Smooth muscle cell (in vitro differentiated cells): ENCODE results near the gene LRIT1. TPM values are rescaled to one million over a fixed set of nuclear protein-coding genes. Genes with fewer than 3 reads are reported as not detected.
A peak's percentile ranks its signal among the peaks of the same experiment; 100 is the strongest.

ENCODE experiments used
- DNase-seq: peaks from one replicate; lab custom pipeline; 2025; ENCODE audit not compliant: unreplicated experiment; lab: John Stamatoyannopoulos, UW
- H2AFZ ChIP-seq: fragments of 200-600 bp; sonication (generic); 2 replicates; pipeline ENCODE4 v1.6.0; 2016; ENCODE audit warnings: antibody characterized with exemption, low read depth, mild to moderate bottlenecking
- H3F3A ChIP-seq: fragments of 200-600 bp; sonication (generic); 2 replicates; pipeline ENCODE4 v1.6.0; 2017; ENCODE audit warnings: antibody characterized with exemption, low read depth
- H3K27ac ChIP-seq: fragments of 200-600 bp; sonication (generic); 2 replicates; pipeline ENCODE4 v1.5.1; 2016; ENCODE audit warnings: low read depth, mild to moderate bottlenecking
- H3K27me3 ChIP-seq: fragments of 200-600 bp; sonication (generic); 2 replicates; pipeline ENCODE4 v1.6.1; 2016; ENCODE audit warnings: low read depth, mild to moderate bottlenecking
- H3K36me3 ChIP-seq: fragments of 200-600 bp; sonication (generic); 2 replicates; pipeline ENCODE4 v1.5.1; 2016; ENCODE audit warnings: low read depth
- H3K4me1 ChIP-seq: fragments of 200-600 bp; sonication (generic); 2 replicates; pipeline ENCODE4 v1.5.1; 2016; ENCODE audit warnings: low read depth
- H3K4me2 ChIP-seq: fragments of 200-600 bp; sonication (generic); 2 replicates; pipeline ENCODE4 v1.6.0; 2016; ENCODE audit warnings: mild to moderate bottlenecking
- H3K4me3 ChIP-seq: fragments of 200-600 bp; sonication (generic); 2 replicates; pipeline ENCODE4 v1.5.1; 2016; ENCODE audit warnings: mild to moderate bottlenecking
- H3K79me2 ChIP-seq: fragments of 200-600 bp; sonication (generic); 2 replicates; pipeline ENCODE4 v1.6.0; 2016; ENCODE audit warnings: low read depth, mild to moderate bottlenecking
- H3K9ac ChIP-seq: fragments of 200-600 bp; sonication (generic); 2 replicates; pipeline ENCODE4 v1.6.0; 2016; ENCODE audit warnings: low read depth
- H3K9me3 ChIP-seq: fragments of 200-600 bp; sonication (generic); replicated peaks from 2 replicates; pipeline ENCODE4 v1.5.1; 2016; ENCODE audit warnings: low read depth
- H4K20me1 ChIP-seq: fragments of 200-600 bp; sonication (generic); 2 replicates; pipeline ENCODE4 v1.6.0; 2016; ENCODE audit warnings: low read depth
- CTCF ChIP-seq: fragments of 200-600 bp; sonication (generic); IDR thresholded peaks from 2 replicates; pipeline ENCODE4 v1.5.1; 2017; ENCODE audit warnings: borderline replicate concordance, mild to moderate bottlenecking, antibody characterized with exemption; ENCODE audit not compliant: insufficient read depth, poor library complexity, severe bottlenecking
- WGBS: methylation state at CpG from one replicate; pipeline ENCODE4 v1.1.7; 2016; ENCODE audit warnings: low lambda C conversion rate; 5-methylcytosine and 5-hydroxymethylcytosine counted together
- polyA plus RNA-seq: library from polyadenylated mRNA; unstranded; fragments of >200 nt; fragmentation: Nextera tagmentation; extraction: Ambion mirVana; gene quantifications from 2 replicates; pipeline ENCODE4 v1.2.1, GENCODE V29; 2016
- total RNA-seq: library from RNA; depleted of rRNA; stranded (reverse); fragments of >200 nt; gene quantifications from 2 replicates; pipeline ENCODE4 v1.2.3, GENCODE V29; 2014

LRIT1 gene
- total and polyA plus RNA-seq, 2 experiments from 2014 or later: not detected

GRCh38 chr10:84197643-84198042 lies 43.7 kb downstream of the LRIT1 start:
- Histone ChIP-seq H3K9me3 (no peaks in the 10 kb centered on the region), H3K27me3 (peaks cover 50% of the 10 kb centered on the region)

GRCh38 chr10:84196941-84197340 lies 44.4 kb downstream of the LRIT1 start:
- Histone ChIP-seq H3K9me3 (no peaks in the 10 kb centered on the region), H3K9ac (no peak overlapping the region), H3K4me3 (no peak overlapping the region), H3K4me2 (no peak overlapping the region), H2AFZ (no peak overlapping the region), H3F3A (no peaks in the 10 kb centered on the region), H3K79me2 (no peaks in the 10 kb centered on the region), H3K4me1 (no peaks in the 10 kb centered on the region), H3K36me3 (no peaks in the 10 kb centered on the region), H3K27ac (no peak overlapping the region), H3K27me3 (peaks cover 54% of the 10 kb centered on the region), H4K20me1 (no peaks in the 10 kb centered on the region)
- no peak for DNase-seq
- 91% methylated on average over 5 of the region's 5 CpGs for WGBS
- no peak for TF ChIP-seq CTCF

More at GRCh38 chr10:84197643-84198042, 43.7 kb downstream of the LRIT1 start:
- Histone ChIP-seq H3K36me3 (no peaks in the 10 kb centered on the region), H3F3A (no peaks in the 10 kb centered on the region), H4K20me1 (no peaks in the 10 kb centered on the region), H2AFZ (no peak overlapping the region), H3K27ac (no peak overlapping the region), H3K9ac (no peak overlapping the region), H3K4me1 (no peaks in the 10 kb centered on the region), H3K4me3 (no peak overlapping the region), H3K4me2 (no peak overlapping the region), H3K79me2 (no peaks in the 10 kb centered on the region)
- DNase-seq: no peak
- WGBS: 88% methylated on average over 5 of the region's 5 CpGs
- TF ChIP-seq CTCF: no peak

- Histone ChIP-seq H3K36me3 (no peaks in the 10 kb centered on the region), H3F3A (no peaks in the 10 kb centered on the region), H2AFZ (no peak overlapping the region), H3K27me3 (peaks cover 62% of the 10 kb centered on the region), H3K9me3 (no peaks in the 10 kb centered on the region), H3K9ac (no peak overlapping the region), H3K4me2 (no peak overlapping the region), H3K4me3 (no peak overlapping the region), H3K27ac (no peak overlapping the region), H3K79me2 (no peaks in the 10 kb centered on the region), H3K4me1 (no peaks in the 10 kb centered on the region), H4K20me1 (no peaks in the 10 kb centered on the region)
- no peak for TF ChIP-seq CTCF
- DNase-seq: no peak
- WGBS: 74% methylated on average over 4 of the region's 4 CpGs
Observed at GRCh38 chr10:84196083-84196482, 45.3 kb downstream of the LRIT1 start.

GRCh38 chr10:84195044-84195830 lies 46.1 kb downstream of the LRIT1 start:
- Histone ChIP-seq H3K27ac (no peak overlapping the region), H2AFZ (no peak overlapping the region), H3K9ac (no peak overlapping the region), H3K4me2 (peak overlapping the region; percentile 97), H3K79me2 (no peaks in the 10 kb centered on the region), H3K27me3 (peaks cover 63% of the 10 kb centered on the region), H3K4me1 (no peaks in the 10 kb centered on the region), H4K20me1 (no peaks in the 10 kb centered on the region), H3K36me3 (no peaks in the 10 kb centered on the region), H3K4me3 (peak overlapping the region; percentile 69), H3F3A (no peaks in the 10 kb centered on the region), H3K9me3 (no peaks in the 10 kb centered on the region)
- TF ChIP-seq CTCF: no peak
- WGBS: 48% methylated on average over 43 of the region's 43 CpGs
- no peak for DNase-seq
